ENCODE measurements around the gene ACY1.

GRCh38 chr3:51988286-51989146 is 5.2 kb downstream of the ACY1 start:
- TF ChIP-seq CTCF (IDR thresholded peaks at IDR 0.05; ENCODE audit: low read depth, low read length, missing input control) (no peak), GABPA (IDR thresholded peaks at IDR 0.05 in 1 of 2, conservative IDR thresholded peaks at IDR 0.05 in 1 of 2) (no peak), REST (IDR thresholded peaks at IDR 0.05) (no peak), ZBTB33 (IDR thresholded peaks at IDR 0.05) (no peak), RAD21 (IDR thresholded peaks at IDR 0.05) (no peak), NR2F2 (IDR thresholded peaks at IDR 0.05) (no peak), YY1 (IDR thresholded peaks at IDR 0.05) (no peak), MAX (IDR thresholded peaks at IDR 0.05) (no peak), TAF1 (conservative IDR thresholded peaks at IDR 0.05) (no peak), ATF3 (IDR thresholded peaks at IDR 0.05) (no peak), SP1 (IDR thresholded peaks at IDR 0.05) (no peak)
